Loucy (cell line): Measurements from ENCODE around the gene ASIC4.

Experiments used
- CTCF ChIP-seq: fragments of 200-600 bp; sonication (generic); conservative IDR thresholded peaks from 2 replicates; pipeline ENCODE4 v1.5.1; 2014; ENCODE audit warnings: mild to moderate bottlenecking, antibody characterized with exemption, low read length
- EZH2phosphoT487 ChIP-seq: fragments of 200-600 bp; IDR thresholded peaks from 2 replicates; pipeline ENCODE4 v1.6.1; 2018; ENCODE audit warnings: antibody characterized with exemption, mild to moderate bottlenecking, moderate library complexity, borderline replicate concordance

- no peak for TF ChIP-seq CTCF
- no peak for TF ChIP-seq EZH2phosphoT487
Observed at GRCh38 chr2:219556413-219556812, 42.1 kb downstream of the ASIC4 start.
